Epidermal melanocyte (primary cell): Measurements from ENCODE around the gene IST1.

ENCODE experiments used
- DNase-seq: peaks from one replicate; pipeline ENCODE4 v3.0.0; 2011; ENCODE audit warnings: low spot score; ENCODE audit not compliant: insufficient read length

The IST1 gene

GRCh38 chr16:71961066-71962039, 66.0 kb downstream of the IST1 start:
- DNase-seq: peak; percentile 84

GRCh38 chr16:71963125-71963875, 68.0 kb downstream of the IST1 start:
- DNase-seq: no peak

GRCh38 chr16:71965223-71965622, 69.9 kb downstream of the IST1 start:
- no peak for DNase-seq

GRCh38 chr16:71966932-71967331, 71.6 kb downstream of the IST1 start:
- DNase-seq: no peak

GRCh38 chr16:71969353-71969752, 74.0 kb downstream of the IST1 start:
- no peak for DNase-seq

- DNase-seq: no peak
Measured at GRCh38 chr16:71971571-71971970, 76.2 kb downstream of the IST1 start.

- no peak for DNase-seq
Measured at GRCh38 chr16:71972356-71972755, 77.0 kb downstream of the IST1 start.

- no peak for DNase-seq
Measured at GRCh38 chr16:71973001-71973400, 77.7 kb downstream of the IST1 start.

GRCh38 chr16:71974068-71974818, 78.9 kb downstream of the IST1 start:
- DNase-seq: no peak
